ENCODE data around the gene IFRD2.

GRCh38 chr3:50322386-50323091 lies 30.3 kb upstream of the IFRD2 start, which contains the start of gene HYAL2:
- TF ChIP-seq EZH2phosphoT487 (IDR thresholded peaks at IDR 0.05; ENCODE audit: insufficient read depth, low read depth) (no peak), EZH2 (IDR thresholded peaks at IDR 0.05; ENCODE audit: insufficient read depth, poor library complexity, severe bottlenecking) (no peak)
